ENCODE data around the gene CAPN2.

The CAPN2 gene

GRCh38 chr1:223712194-223712849 is at the start of gene CAPN2:
TSS of gene CAPN2 (plus strand) at chr1:223712539. CDS start at chr1:223712641, 102 bp downstream.
- peak; percentile 65 to 67 for ATAC-seq

GRCh38 chr1:223662943-223663342 is 49.4 kb upstream of the CAPN2 start:
- no peak for ATAC-seq

GRCh38 chr1:223664106-223664505 is 48.2 kb upstream of the CAPN2 start:
- ATAC-seq = no peak

- ATAC-seq = no peak
Observed at GRCh38 chr1:223665592-223666312, 46.6 kb upstream of the CAPN2 start, which contains the start of gene CAPN8. TSS of gene CAPN8 (minus strand) at chr1:223665701. CDS start at chr1:223665646, 55 bp downstream.

GRCh38 chr1:223667484-223668182 is 44.7 kb upstream of the CAPN2 start:
- no peak for ATAC-seq

GRCh38 chr1:223669003-223669795 is 43.1 kb upstream of the CAPN2 start:
- ATAC-seq = no peak

GRCh38 chr1:223670458-223671159 is 41.7 kb upstream of the CAPN2 start:
- no peak for ATAC-seq

GRCh38 chr1:223674119-223674890 is 38.0 kb upstream of the CAPN2 start:
- ATAC-seq = no peak

- no peak for ATAC-seq
Observed at GRCh38 chr1:223678841-223679240, 33.5 kb upstream of the CAPN2 start.

- ATAC-seq = no peak
Observed at GRCh38 chr1:223680188-223680587, 32.2 kb upstream of the CAPN2 start.

GRCh38 chr1:223682502-223682901 is 29.8 kb upstream of the CAPN2 start:
- ATAC-seq = peak; percentile 24 to 28

GRCh38 chr1:223683586-223684487 is 28.5 kb upstream of the CAPN2 start:
- ATAC-seq = peak in 1 of 2 donors; percentile 43

GRCh38 chr1:223684488-223684792 is 27.9 kb upstream of the CAPN2 start:
- no peak for ATAC-seq

GRCh38 chr1:223691121-223691520 is 21.2 kb upstream of the CAPN2 start:
- no peak for ATAC-seq

- ATAC-seq = no peak
Observed at GRCh38 chr1:223695014-223695548, 17.3 kb upstream of the CAPN2 start.

- no peak for ATAC-seq
Observed at GRCh38 chr1:223695941-223696340, 16.4 kb upstream of the CAPN2 start.

- ATAC-seq = no peak
Observed at GRCh38 chr1:223700388-223700918, 11.9 kb upstream of the CAPN2 start.

GRCh38 chr1:223700942-223701637 is 11.2 kb upstream of the CAPN2 start:
- ATAC-seq = peak; percentile 68 to 71

All from activated CD4-positive, CD25-positive, alpha-beta regulatory T cell treated with anti-CD3 and anti-CD28 coated beads, Interleukin-2, amount 50 U/mL, for 24 hours (primary cell).